Thyroid gland (tissue), 4 donors: Measurements from ENCODE around the gene CDC27. TPM values are rescaled to one million over a fixed set of nuclear protein-coding genes. Genes with fewer than 3 reads are reported as not detected.

Source experiments
- DNase-seq, 2 donors: peaks; one replicate each; pipeline ENCODE4 v3.0.0-alpha.2; 2019
- H3K27ac ChIP-seq, 3 donors: fragments of 200-600 bp; sonication (generic); 1 replicate in 2 of 3; 2 replicates in 1 of 3; pipeline ENCODE4 v1.5.1; 2016 to 2019; ENCODE audit warnings: mild to moderate bottlenecking in 1 of 3, moderate library complexity in 1 of 3
- H3K27me3 ChIP-seq: fragments of 200-600 bp; sonication (generic); one replicate; pipeline ENCODE4 v1.5.1; 2019
- H3K36me3 ChIP-seq, 2 donors: fragments of 200-600 bp; sonication (generic); one replicate each; pipeline ENCODE4 v1.5.1; 2016 to 2019
- H3K4me1 ChIP-seq, 2 donors: fragments of 200-600 bp; sonication (generic); one replicate each; pipeline ENCODE4 v1.5.1; 2017 to 2019
- H3K4me3 ChIP-seq, 3 donors: fragments of 200-600 bp; sonication (generic); replicated peaks in 1 of 3; 1 replicate in 2 of 3; 2 replicates in 1 of 3; pipeline ENCODE4 v1.5.1; 2016; ENCODE audit warnings: mild to moderate bottlenecking in 1 of 3
- H3K9me3 ChIP-seq: fragments of 200-600 bp; sonication (generic); one replicate; pipeline ENCODE4 v1.5.1; 2017
- POLR2A ChIP-seq, 2 donors: fragments of 450-650 bp; IDR thresholded peaks; one replicate each; pipeline ENCODE4 v1.6.1; 2017; ENCODE audit warnings: antibody characterized with exemption in 2 of 2, mild to moderate bottlenecking in 2 of 2, moderate library complexity in 1 of 2
- WGBS, 2 donors: methylation state at CpG; one replicate each; pipeline ENCODE4 v1.1.5; 2017; 5-methylcytosine and 5-hydroxymethylcytosine counted together
- intact Hi-C: fragments of 100-400 bp; cut with DNase I; formaldehyde crosslinking; loops from one replicate; pipeline ENCODE4 v1.15.1; 2023
- total RNA-seq, 4 donors: library from RNA; depleted of rRNA; stranded (reverse); fragments of >200 nt; gene quantifications; one replicate each; pipeline ENCODE4 v1.2.3, GENCODE V29; 2016
- TF ChIP-seq, protein P1 (sequence below), 6 experiments: fragments of 200-600 bp in 3 of 6; fragments of 450-650 bp in 3 of 6; sonication (generic) in 3 of 6; IDR thresholded peaks; one replicate each; pipeline ENCODE4 v1.5.1; 2016 to 2019; ENCODE audit warnings: antibody characterized with exemption in 6 of 6, mild to moderate bottlenecking in 2 of 6, inconsistent platforms in 1 of 6, moderate library complexity in 1 of 6

Gene CDC27
- total RNA-seq, 4 donors from 2014 or later, result 124 to 195 (median 181) TPM

DNA sequence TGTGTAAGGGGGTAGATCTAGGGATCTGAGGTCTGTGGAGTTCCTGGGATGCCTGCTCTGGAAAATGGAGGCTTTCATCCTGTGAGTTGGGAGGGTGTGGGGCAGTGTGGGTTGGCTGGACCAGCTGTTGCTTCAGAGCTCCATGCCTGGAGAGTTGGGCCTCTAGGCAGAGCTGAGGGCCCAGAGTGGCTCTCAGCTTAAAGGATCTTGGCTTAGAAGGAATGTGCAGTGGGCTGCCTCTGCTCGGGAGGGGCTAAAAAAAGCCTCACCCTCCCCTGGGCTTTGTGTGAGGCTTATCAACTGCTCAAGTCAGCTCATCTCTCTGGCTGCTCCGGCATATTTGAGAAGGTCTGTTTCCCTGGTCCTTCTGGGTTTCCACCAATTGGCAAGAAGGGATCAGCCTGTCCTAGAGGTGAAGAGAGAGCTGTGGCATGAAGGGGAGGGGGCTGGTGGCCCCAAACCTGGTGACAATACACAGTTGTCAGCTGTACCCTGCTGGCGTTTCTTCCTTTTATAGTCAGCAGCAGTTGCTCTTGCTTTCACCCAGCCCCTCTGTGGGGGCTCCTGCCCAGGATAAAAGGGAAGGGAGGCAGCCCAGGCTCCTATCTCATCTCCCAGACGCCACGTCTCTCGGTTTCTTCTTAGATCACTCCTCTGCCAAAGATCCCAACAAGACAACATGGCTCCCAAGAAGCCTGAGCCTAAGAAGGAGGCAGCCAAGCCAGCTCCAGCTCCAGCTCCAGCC lies 19.8 kb upstream of the CDC27 start, which contains the start of gene MYL4:
Gene MYL4, plus strand, starts transcription at position 605 of the 745 bp plus-strand sequence. Its CDS starts 75 bp downstream, at position 680.
- H3K9me3 ChIP-seq, result no peaks in the 10 kb centered on the region
- peak; percentile 50 to 62 for DNase-seq
- H3K27me3 ChIP-seq, result no peaks in the 10 kb centered on the region
- H3K36me3 ChIP-seq, result no peaks in the 10 kb centered on the region
- intact Hi-C loops, result no loop called here
- TF ChIP-seq, protein P1, sequence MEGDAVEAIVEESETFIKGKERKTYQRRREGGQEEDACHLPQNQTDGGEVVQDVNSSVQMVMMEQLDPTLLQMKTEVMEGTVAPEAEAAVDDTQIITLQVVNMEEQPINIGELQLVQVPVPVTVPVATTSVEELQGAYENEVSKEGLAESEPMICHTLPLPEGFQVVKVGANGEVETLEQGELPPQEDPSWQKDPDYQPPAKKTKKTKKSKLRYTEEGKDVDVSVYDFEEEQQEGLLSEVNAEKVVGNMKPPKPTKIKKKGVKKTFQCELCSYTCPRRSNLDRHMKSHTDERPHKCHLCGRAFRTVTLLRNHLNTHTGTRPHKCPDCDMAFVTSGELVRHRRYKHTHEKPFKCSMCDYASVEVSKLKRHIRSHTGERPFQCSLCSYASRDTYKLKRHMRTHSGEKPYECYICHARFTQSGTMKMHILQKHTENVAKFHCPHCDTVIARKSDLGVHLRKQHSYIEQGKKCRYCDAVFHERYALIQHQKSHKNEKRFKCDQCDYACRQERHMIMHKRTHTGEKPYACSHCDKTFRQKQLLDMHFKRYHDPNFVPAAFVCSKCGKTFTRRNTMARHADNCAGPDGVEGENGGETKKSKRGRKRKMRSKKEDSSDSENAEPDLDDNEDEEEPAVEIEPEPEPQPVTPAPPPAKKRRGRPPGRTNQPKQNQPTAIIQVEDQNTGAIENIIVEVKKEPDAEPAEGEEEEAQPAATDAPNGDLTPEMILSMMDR (IDR thresholded peaks at IDR 0.05), result no peak
- no peak for TF ChIP-seq POLR2A (IDR thresholded peaks at IDR 0.05)
- H3K4me1 ChIP-seq, result peaks cover 45 to 82% of the 10 kb centered on the region in 2 donors
- WGBS, 2 donors, result 75 to 81% methylated on average over 6 of the region's 6 CpGs
- peak within 1 kb of the TSS; percentile 96 to 97 (median 97) for H3K27ac ChIP-seq
- no peak within 1 kb of the TSS for H3K4me3 ChIP-seq

DNA sequence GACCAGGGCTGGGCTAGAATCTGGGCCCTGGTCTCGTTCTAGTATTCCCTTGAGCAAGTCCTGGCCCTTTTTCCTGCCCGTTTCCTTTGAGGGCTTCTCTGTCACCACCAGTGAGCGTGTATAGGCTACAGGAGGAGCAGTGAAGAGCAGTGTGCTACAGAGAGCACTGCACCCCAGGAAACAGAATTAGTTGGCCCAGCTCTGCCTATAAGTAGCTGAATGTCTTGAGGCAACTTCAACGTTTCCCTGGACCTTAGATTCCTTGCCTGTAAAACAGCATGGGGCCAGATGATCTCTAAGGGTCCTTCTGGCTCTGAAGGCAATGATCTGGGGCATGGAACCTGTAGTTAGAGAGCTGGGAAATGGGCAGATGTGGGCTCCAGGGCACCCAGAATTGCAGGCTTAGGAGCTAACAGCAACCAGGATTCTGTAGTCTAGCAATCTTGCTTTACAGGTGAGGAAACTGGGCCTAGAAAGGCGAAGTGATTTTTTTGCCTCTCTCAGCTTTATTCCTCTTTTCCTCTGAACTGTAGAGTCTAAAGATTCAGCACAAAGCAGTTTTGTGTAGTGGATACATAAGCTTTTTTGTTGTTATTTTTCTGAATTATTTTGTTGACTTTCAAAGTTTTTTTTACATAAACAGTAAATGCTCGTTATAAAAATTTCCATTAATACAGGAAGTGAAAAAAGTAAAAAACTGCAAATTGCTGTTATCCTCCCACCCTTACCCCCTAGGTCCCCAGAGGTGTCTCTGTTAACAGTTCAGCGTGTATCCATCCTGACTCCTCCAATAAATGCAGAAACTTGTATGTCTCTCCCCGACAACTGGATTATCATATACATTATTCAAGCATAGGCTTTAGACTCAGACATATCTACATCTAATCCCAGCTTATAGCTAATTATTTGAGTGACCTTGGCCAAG lies 18.3 kb upstream of the CDC27 start:
- no peaks in the 10 kb centered on the region for H3K36me3 ChIP-seq
- DNase-seq, result no peak
- H3K27ac ChIP-seq, result peak overlapping the region; percentile 96 to 97 (median 97)
- H3K27me3 ChIP-seq, result no peaks in the 10 kb centered on the region
- H3K4me1 ChIP-seq, result peaks cover 48 to 83% of the 10 kb centered on the region in 2 donors
- WGBS, 2 donors, result 83% methylated on average over 8 of the region's 8 CpGs
- TF ChIP-seq, protein P1 (IDR thresholded peaks at IDR 0.05), result no peak
- TF ChIP-seq POLR2A (IDR thresholded peaks at IDR 0.05), result no peak
- H3K4me3 ChIP-seq, result no peak overlapping the region
- no peaks in the 10 kb centered on the region for H3K9me3 ChIP-seq
- intact Hi-C loops, result no loop called here

DNA sequence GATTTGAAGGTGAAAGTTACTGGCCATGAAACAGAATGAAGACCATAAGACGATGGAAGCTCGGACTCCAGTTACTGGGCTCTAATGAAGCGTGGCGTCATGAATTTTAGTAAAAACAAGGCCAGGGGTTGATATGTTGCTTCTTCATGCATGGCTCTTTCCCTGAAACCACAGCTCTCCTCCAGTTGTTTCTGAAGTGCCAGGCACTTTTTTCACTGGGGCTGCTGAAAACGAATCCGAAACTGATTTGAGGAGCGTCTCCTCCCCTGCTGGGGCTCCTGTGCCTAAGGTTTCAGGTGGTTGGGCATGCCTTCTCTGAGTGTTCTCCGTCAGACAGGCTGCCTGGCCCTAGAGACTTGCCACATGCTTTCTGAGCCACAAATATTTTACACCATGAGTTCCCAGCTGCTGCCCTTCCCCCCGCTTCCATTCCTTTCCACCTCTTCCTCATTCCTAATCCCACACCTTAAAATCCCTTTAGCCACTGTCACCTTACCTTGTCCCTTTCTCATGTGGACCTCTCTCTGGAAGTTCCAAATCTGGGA lies 16.4 kb upstream of the CDC27 start:
- TF ChIP-seq, protein P1 (IDR thresholded peaks at IDR 0.05), result no peak
- TF ChIP-seq POLR2A (IDR thresholded peaks at IDR 0.05), result peak in 1 of 2 donors; percentile 36
- peak overlapping the region in 1 of 3 donors; percentile 0 for H3K4me3 ChIP-seq
- DNase-seq, result peak; percentile 96
- no peaks in the 10 kb centered on the region for H3K9me3 ChIP-seq
- peak overlapping the region; percentile 96 to 97 (median 97) for H3K27ac ChIP-seq
- intact Hi-C loops, result no loop called here
- H3K36me3 ChIP-seq, result no peaks in the 10 kb centered on the region
- H3K27me3 ChIP-seq, result no peaks in the 10 kb centered on the region
- WGBS, 2 donors, result 19 to 29% methylated on average over 9 of the region's 9 CpGs
- H3K4me1 ChIP-seq, result peaks cover 43 to 71% of the 10 kb centered on the region in 2 donors

DNA sequence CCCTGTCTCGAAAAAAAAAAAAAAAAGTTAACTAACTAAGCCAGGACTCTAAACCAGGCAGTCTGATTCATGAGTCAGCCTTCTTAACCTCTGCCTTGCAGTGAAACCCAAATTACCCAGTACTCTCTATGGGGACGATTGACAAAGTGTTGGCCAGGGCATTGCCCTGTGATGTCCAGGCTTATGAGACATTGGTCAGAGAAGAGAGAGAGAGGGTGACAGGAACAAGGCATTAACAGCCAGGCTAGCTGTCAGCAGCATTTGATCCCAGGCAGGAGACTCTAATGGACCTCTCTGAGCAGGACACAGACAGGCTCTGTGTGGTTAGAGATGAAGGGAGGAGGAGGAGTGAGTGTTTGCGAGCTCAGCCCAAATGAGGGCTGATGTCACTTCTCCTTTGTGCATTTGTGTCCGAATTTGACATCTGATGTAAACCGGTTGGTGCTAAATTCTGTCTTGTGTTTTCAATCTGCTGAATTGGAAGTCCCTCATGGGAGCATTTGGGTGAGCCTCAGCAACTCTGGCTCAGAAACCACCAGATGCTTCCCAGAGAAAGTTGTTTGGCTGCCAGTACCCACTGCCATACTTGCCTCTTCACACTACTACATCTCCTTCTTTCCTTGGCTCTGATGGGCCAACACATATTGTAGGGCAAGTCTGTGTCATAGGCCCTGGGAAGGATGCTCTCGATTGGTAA lies 15.8 kb upstream of the CDC27 start:
- WGBS, 2 donors, result 25 to 36% methylated on average over 6 of the region's 6 CpGs
- DNase-seq, result peak; percentile 49 to 50
- H3K9me3 ChIP-seq, result no peaks in the 10 kb centered on the region
- H3K4me3 ChIP-seq, result peak overlapping the region in 1 of 3 donors; percentile 0
- intact Hi-C loops, result no loop called here
- no peaks in the 10 kb centered on the region for H3K27me3 ChIP-seq
- H3K27ac ChIP-seq, result peak overlapping the region; percentile 96 to 97 (median 96)
- H3K36me3 ChIP-seq, result no peaks in the 10 kb centered on the region
- H3K4me1 ChIP-seq, result peaks cover 36 to 65% of the 10 kb centered on the region in 2 donors
- TF ChIP-seq, protein P1 (IDR thresholded peaks at IDR 0.05), result no peak
- no peak for TF ChIP-seq POLR2A (IDR thresholded peaks at IDR 0.05)
